Fibroblast of mammary gland (primary cell): ENCODE measurements around the gene POLR2L.
A peak's percentile ranks its signal among the peaks of the same experiment; 100 is the strongest.

Source experiments
- DNase-seq: peaks from one replicate; pipeline ENCODE4 v3.0.0-alpha.2; 2010; ENCODE audit warnings: low read depth
- H3K4me3 ChIP-seq: 2 replicates; pipeline ENCODE4 v1.5.1; 2011; ENCODE audit warnings: low read depth, mild to moderate bottlenecking, low read length, moderate library complexity; ENCODE audit not compliant: control insufficient read depth
- TF ChIP-seq, protein P1 (sequence below): conservative IDR thresholded peaks from 2 replicates; pipeline ENCODE4 v1.5.1; 2011; ENCODE audit warnings: low read depth, low read length, inconsistent platforms; ENCODE audit not compliant: control insufficient read depth, insufficient read depth

POLR2L gene

DNA sequence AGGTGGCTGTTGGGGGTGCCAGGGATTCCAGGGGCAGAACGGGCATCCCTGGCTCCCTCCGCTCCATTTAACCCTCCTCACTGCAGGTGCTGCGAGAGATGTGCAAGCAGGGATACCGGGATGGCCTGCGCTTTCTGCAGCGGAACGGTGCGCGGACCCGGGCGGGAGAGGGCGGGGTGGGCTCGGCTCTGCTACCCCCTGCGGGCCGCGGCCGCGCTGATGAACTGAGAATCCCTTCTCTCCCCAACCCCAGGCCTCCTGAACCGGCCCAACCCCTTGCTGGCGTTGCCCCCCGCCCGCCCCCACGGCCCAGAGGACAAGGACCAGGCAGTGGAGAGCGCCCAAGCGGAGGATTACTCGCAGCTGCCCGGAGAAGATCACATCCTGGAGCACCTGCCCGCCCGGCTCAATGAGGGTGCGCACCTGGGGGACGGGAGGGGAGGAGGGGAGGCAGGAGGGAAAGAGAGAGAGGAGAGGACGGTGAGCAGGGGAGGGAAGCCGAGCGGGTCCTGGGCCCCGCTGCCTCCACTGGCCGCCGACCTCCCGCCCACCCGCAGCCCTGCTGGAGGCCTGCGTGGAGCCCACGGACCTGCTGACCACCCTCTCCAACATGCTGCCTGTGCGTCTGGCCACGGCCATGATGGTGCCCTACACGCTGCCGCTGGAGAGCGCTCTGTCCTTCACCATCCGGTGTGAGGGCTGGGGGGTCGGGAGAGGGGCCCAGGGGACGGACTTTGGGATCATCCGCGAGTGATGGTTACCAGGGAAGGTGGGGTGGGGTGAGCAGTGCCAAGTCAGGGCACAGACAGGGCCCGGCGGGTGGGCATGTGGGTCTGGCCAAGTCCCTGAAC, 18.7 kb downstream of the POLR2L start:
- DNase-seq, result no peak
- H3K4me3 ChIP-seq, result no peak overlapping the region
- TF ChIP-seq, protein P1, sequence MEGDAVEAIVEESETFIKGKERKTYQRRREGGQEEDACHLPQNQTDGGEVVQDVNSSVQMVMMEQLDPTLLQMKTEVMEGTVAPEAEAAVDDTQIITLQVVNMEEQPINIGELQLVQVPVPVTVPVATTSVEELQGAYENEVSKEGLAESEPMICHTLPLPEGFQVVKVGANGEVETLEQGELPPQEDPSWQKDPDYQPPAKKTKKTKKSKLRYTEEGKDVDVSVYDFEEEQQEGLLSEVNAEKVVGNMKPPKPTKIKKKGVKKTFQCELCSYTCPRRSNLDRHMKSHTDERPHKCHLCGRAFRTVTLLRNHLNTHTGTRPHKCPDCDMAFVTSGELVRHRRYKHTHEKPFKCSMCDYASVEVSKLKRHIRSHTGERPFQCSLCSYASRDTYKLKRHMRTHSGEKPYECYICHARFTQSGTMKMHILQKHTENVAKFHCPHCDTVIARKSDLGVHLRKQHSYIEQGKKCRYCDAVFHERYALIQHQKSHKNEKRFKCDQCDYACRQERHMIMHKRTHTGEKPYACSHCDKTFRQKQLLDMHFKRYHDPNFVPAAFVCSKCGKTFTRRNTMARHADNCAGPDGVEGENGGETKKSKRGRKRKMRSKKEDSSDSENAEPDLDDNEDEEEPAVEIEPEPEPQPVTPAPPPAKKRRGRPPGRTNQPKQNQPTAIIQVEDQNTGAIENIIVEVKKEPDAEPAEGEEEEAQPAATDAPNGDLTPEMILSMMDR, result no peak

GRCh38 chr11:821512-822371, 20.6 kb downstream of the POLR2L start:
- TF ChIP-seq, protein P1, result no peak
- DNase-seq, result no peak
- H3K4me3 ChIP-seq, result no peak overlapping the region

GRCh38 chr11:820655-821511, 21.4 kb downstream of the POLR2L start:
- peak; percentile 68 for DNase-seq
- TF ChIP-seq, protein P1, result no peak
- H3K4me3 ChIP-seq, result peak overlapping the region; percentile 65

GRCh38 chr11:819943-820649, 22.2 kb downstream of the POLR2L start:
- TF ChIP-seq, protein P1, result no peak
- no peak for DNase-seq

DNA sequence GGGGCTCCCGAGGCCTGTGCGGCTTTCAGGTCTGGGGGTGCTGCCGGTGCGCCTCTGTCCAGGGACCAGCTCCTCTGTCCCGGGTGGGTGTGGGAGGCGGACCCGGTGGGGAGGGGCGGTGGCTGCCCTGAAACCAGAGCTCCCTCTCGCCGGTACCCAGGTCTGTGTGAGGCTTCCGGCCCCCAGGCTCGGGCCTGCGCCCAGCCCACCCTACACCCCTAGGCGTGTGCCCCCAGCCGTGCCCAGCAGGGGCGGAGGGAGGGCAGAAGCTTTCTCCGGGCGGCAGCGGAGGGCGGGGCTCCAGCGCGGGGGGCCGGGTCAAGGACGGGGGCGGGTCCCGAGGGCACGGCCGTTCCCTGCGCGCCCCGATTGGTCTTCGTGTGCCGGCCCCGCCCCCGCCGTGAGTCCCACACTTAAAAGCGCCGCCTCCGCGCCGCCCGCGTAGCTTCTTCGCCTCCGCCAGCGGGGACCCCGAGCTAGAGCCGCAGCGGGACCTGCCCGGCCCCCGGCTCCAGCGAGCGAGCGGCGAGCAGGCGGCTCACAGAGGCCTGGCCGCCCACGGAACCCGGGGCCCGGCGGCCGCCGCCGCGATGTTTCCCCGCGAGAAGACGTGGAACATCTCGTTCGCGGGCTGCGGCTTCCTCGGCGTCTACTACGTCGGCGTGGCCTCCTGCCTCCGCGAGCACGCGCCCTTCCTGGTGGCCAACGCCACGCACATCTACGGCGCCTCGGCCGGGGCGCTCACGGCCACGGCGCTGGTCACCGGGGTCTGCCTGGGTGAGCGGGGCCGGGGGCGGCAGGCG, 23.0 kb downstream of the POLR2L start:
- TF ChIP-seq, protein P1, result no peak
- peak overlapping the region; percentile 65 for H3K4me3 ChIP-seq
- DNase-seq, result peak; percentile 71

More at GRCh38 chr11:819943-820649, 22.2 kb downstream of the POLR2L start:
- peak overlapping the region; percentile 65 for H3K4me3 ChIP-seq
